B cell (primary cell): ENCODE data around the gene INSC. TPM values are rescaled to one million over a fixed set of nuclear protein-coding genes. Genes with fewer than 3 reads are reported as not detected.

ENCODE experiments used
- ATAC-seq: fragments of 200-7000 bp; cut with Tn5 transposase; one replicate; pipeline ENCODE4 v1.10.0; 2021; ENCODE audit warnings: low read depth, mild to moderate bottlenecking, moderate number of reproducible peaks, moderate library complexity
- CTCF ChIA-PET: fragments of 350-600 bp; sonication (Branson Sonifier 250); formaldehyde crosslinking; loops from one replicate; lab custom pipeline; 2021; ENCODE audit warnings: antibody characterized with exemption, inconsistent platforms; lab: Charles Lee
- POLR2A ChIA-PET: fragments of 350-600 bp; sonication (Branson Sonifier 250); formaldehyde crosslinking; loops from one replicate; lab custom pipeline; 2021; ENCODE audit warnings: antibody characterized with exemption; lab: Charles Lee
- DNase-seq: peaks from one replicate; pipeline ENCODE4 v3.0.0; 2013
- H2AFZ ChIP-seq: 2 replicates; pipeline ENCODE4 v1.6.1; 2012; ENCODE audit warnings: mild to moderate bottlenecking, low read depth, low read length; ENCODE audit not compliant: insufficient read depth, poor library complexity, severe bottlenecking
- H3K27ac ChIP-seq, 2 donors: 1 replicate in 1 of 2; 2 replicates in 1 of 2; pipeline ENCODE4 v1.5.1; 2012 to 2013; ENCODE audit warnings: low read length in 2 of 2, mild to moderate bottlenecking in 2 of 2, moderate library complexity in 1 of 2
- H3K27me3 ChIP-seq, 4 experiments: fragments of 200-600 bp in 1 of 4; sonication (generic) in 1 of 4; replicated peaks in 1 of 4; 1 replicate in 2 of 4; 2 replicates in 2 of 4; pipeline versions ENCODE4 v1.6.1 to v1.7.0; 2013 to 2016; ENCODE audit warnings: low read length in 3 of 4, mild to moderate bottlenecking in 2 of 4, mixed read lengths in 1 of 4, moderate library complexity in 1 of 4; ENCODE audit not compliant: insufficient read depth in 4 of 4, control insufficient read depth in 3 of 4; ENCODE audit errors: control extremely low read depth in 1 of 4
- H3K36me3 ChIP-seq, 2 experiments: replicated peaks in 1 of 2; 1 replicate in 1 of 2; 2 replicates in 1 of 2; pipeline versions ENCODE4 v1.6.1 to v1.7.1; 2013; ENCODE audit warnings: low read length in 1 of 2; ENCODE audit not compliant: insufficient read depth in 2 of 2, control insufficient read depth in 1 of 2; ENCODE audit errors: control extremely low read depth in 1 of 2, extremely low read depth in 1 of 2
- H3K4me1 ChIP-seq, 2 donors: fragments of 200-600 bp in 1 of 2; sonication (generic) in 1 of 2; 1 replicate in 1 of 2; 2 replicates in 1 of 2; pipeline versions ENCODE4 v1.5.1 to v1.6.1; 2013 to 2017; ENCODE audit warnings: low read length in 2 of 2; ENCODE audit not compliant: control insufficient read depth in 2 of 2, insufficient read depth in 2 of 2
- H3K4me2 ChIP-seq: replicated peaks from 2 replicates; pipeline ENCODE3; 2012; ENCODE audit warnings: mild to moderate bottlenecking, low read depth, low read length; ENCODE audit not compliant: poor library complexity, severe bottlenecking
- H3K4me3 ChIP-seq, 5 experiments: fragments of 200-600 bp in 1 of 5; sonication (generic) in 1 of 5; 1 replicate in 3 of 5; 2 replicates in 2 of 5; pipeline versions ENCODE4 v1.5.1 to v1.7.0; 2011 to 2016; ENCODE audit warnings: low read length in 4 of 5, mild to moderate bottlenecking in 4 of 5, low read depth in 2 of 5, control low read depth in 1 of 5, moderate library complexity in 1 of 5; ENCODE audit not compliant: insufficient read depth in 1 of 5; ENCODE audit errors: control extremely low read depth in 1 of 5, extremely low read depth in 1 of 5
- H3K79me2 ChIP-seq: fragments of 200-600 bp; sonication (generic); one replicate; pipeline ENCODE4 v1.6.0; 2016; ENCODE audit warnings: low read length; ENCODE audit not compliant: control insufficient read depth, insufficient read depth
- H3K9ac ChIP-seq: fragments of 200-600 bp; sonication (generic); 2 replicates; pipeline ENCODE4 v1.6.1; 2017; ENCODE audit warnings: mild to moderate bottlenecking, low read length, moderate library complexity
- H3K9me3 ChIP-seq, 3 donors: one replicate each; pipeline versions ENCODE4 v1.6.1 to v1.7.1; 2013; ENCODE audit warnings: low read length in 2 of 3; ENCODE audit not compliant: control insufficient read depth in 2 of 3, insufficient read depth in 1 of 3; ENCODE audit errors: control extremely low read depth in 1 of 3
- H4K20me1 ChIP-seq: 2 replicates; pipeline ENCODE4 v1.6.0; 2012; ENCODE audit warnings: mild to moderate bottlenecking, low read length; ENCODE audit not compliant: insufficient read depth, control insufficient read depth, poor library complexity, severe bottlenecking
- H3K27ac Mint-ChIP-seq: one replicate; pipeline ENCODE4 v1.8.0; 2021; ENCODE audit warnings: mixed read lengths
- H3K27me3 Mint-ChIP-seq: one replicate; pipeline ENCODE4 v1.8.0; 2021; ENCODE audit warnings: mixed read lengths
- H3K4me1 Mint-ChIP-seq: one replicate; pipeline ENCODE4 v1.8.0; 2021; ENCODE audit warnings: mixed read lengths
- H3K4me3 Mint-ChIP-seq: one replicate; pipeline ENCODE4 v1.8.0; 2021; ENCODE audit warnings: mixed read lengths
- H3K9me3 Mint-ChIP-seq: one replicate; pipeline ENCODE4 v1.8.0; 2022; ENCODE audit warnings: mixed read lengths; ENCODE audit not compliant: insufficient read depth
- CTCF ChIP-seq: fragments of 200-600 bp; IDR thresholded peaks from one replicate; pipeline ENCODE4 v1.8.0; 2022; ENCODE audit warnings: antibody characterized with exemption, mild to moderate bottlenecking
- EZH2 ChIP-seq: IDR thresholded peaks from 2 replicates; pipeline ENCODE4 v1.6.1; 2012; ENCODE audit warnings: borderline replicate concordance, low read depth, mild to moderate bottlenecking, moderate library complexity, low read length; ENCODE audit not compliant: insufficient read depth, poor library complexity, severe bottlenecking
- WGBS: methylation state at CpG from one replicate; pipeline ENCODE4 v1.1.5; 2013; ENCODE audit warnings: missing lambda C conversion rate; ENCODE audit not compliant: insufficient coverage; 5-methylcytosine and 5-hydroxymethylcytosine counted together
- intact Hi-C: fragments of 100-400 bp; cut with micrococcal nuclease; formaldehyde crosslinking; loops from one replicate; pipeline ENCODE4 v1.10.0; 2022
- polyA plus RNA-seq: library from polyadenylated mRNA; depleted of rRNA; stranded (reverse); fragments of >200 nt; gene quantifications from 2 replicates; pipeline ENCODE4 v1.2.3, GENCODE V29; 2012
- total RNA-seq, 2 donors: library from RNA; stranded (reverse); fragments of 120-200 nt in 1 of 2; gene quantifications; 1 replicate in 1 of 2; 2 replicates in 1 of 2; pipeline versions ENCODE4 v1.2.3 to v1.2.4, GENCODE V29; 2013 to 2022

Gene INSC
- total and polyA plus RNA-seq, 2 donors (not counting 1 experiment from before 2014, with no cell fraction given): 0.10 TPM; not detected in 1

- Mint-ChIP-seq H3K4me3 (no peak overlapping the region), H3K27ac (no peak overlapping the region), H3K27me3 (no peaks in the 10 kb centered on the region), H3K4me1 (peaks cover 6% of the 10 kb centered on the region), H3K9me3 (no peaks in the 10 kb centered on the region)
- H3K79me2 ChIP-seq: no peaks in the 10 kb centered on the region
- TF ChIP-seq CTCF (no peak), EZH2 (no peak)
- 42% methylated on average over 3 of the region's 3 CpGs for whole genome bisulfite sequencing
- POLR2A ChIA-PET: no interaction called here
- intact Hi-C loops: no loop called here
- no peak overlapping the region for H3K4me2 ChIP-seq
- CTCF ChIA-PET: interaction anchor here (1.4 kb wide), 1 partner anchor 12 kb away, joined by 4 read pairs; no protein-coding TSS in a partner anchor
- H3K9ac ChIP-seq: no peak overlapping the region
- H3K4me1 ChIP-seq: peaks cover 2 to 12% of the 10 kb centered on the region in 2 donors
- H3K27me3 ChIP-seq: no peaks in the 10 kb centered on the region
- DNase-seq (no peak), ATAC-seq (no peak)
- H3K36me3 ChIP-seq: no peaks in the 10 kb centered on the region
- H2AFZ ChIP-seq: no peak overlapping the region
- no peaks in the 10 kb centered on the region for H3K9me3 ChIP-seq
- no peak overlapping the region for H3K4me3 ChIP-seq
- H4K20me1 ChIP-seq: no peaks in the 10 kb centered on the region
- H3K27ac ChIP-seq: no peak overlapping the region
Observed at GRCh38 chr11:15141381-15141780, 26.7 kb downstream of the INSC start.

- no peaks in the 10 kb centered on the region for H3K79me2 ChIP-seq
- H3K36me3 ChIP-seq: no peaks in the 10 kb centered on the region
- H3K27ac ChIP-seq: no peak overlapping the region
- peaks cover under 1 to 9% of the 10 kb centered on the region in 2 donors for H3K4me1 ChIP-seq
- peaks cover 1% of the 10 kb centered on the region for H3K4me1 Mint-ChIP-seq
- no peak overlapping the region for H3K4me3 ChIP-seq
- no peak for DNase-seq
- no peaks in the 10 kb centered on the region for H3K27me3 Mint-ChIP-seq
- TF ChIP-seq CTCF (no peak), EZH2 (no peak)
- no peaks in the 10 kb centered on the region for H3K9me3 ChIP-seq
- ChIA-PET POLR2A (no interaction called here), CTCF (interaction anchor here (1.1 kb wide), 1 partner anchor 29 kb away, joined by 3 read pairs; no protein-coding TSS in a partner anchor)
- no CpG with 5 or more reads among the region's 7 CpGs for WGBS
- H3K27me3 ChIP-seq: no peaks in the 10 kb centered on the region
- H3K4me2 ChIP-seq: no peak overlapping the region
- intact Hi-C loops: no loop called here
- H3K9me3 Mint-ChIP-seq: no peaks in the 10 kb centered on the region
- H3K27ac Mint-ChIP-seq: no peak overlapping the region
- no peak overlapping the region for H3K4me3 Mint-ChIP-seq
- no peak for ATAC-seq
- no peak overlapping the region for H2AFZ ChIP-seq
- no peaks in the 10 kb centered on the region for H4K20me1 ChIP-seq
- H3K9ac ChIP-seq: no peak overlapping the region
Observed at GRCh38 chr11:15142838-15143237, 28.1 kb downstream of the INSC start.
